ENCODE data around the gene GTPBP4. TPM values are rescaled to one million over a fixed set of nuclear protein-coding genes. Genes with fewer than 3 reads are reported as not detected.

The GTPBP4 gene
- total and polyA plus RNA-seq, 2 of the 8 experiments (the other 6 are each of a cell fraction or from before 2014, with no cell fraction given): 16.9 to 98.1 TPM

DNA sequence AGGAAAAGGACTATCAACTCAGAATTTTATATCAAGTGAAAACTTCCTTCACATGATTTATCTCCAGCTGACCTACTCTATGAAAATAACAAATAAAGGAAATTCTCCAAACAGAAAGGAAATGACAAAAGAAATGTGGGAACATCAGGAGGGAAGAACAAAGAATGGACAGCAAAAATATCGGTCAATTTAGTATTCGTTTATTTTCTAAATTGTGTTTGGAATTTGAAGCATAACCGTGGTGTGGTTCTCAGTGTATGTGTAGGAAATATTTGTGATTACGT lies 76.7 kb downstream of the GTPBP4 start:
- Histone ChIP-seq H3K79me2 (ENCODE audit: control insufficient read depth in 1 of 2, insufficient read depth in 2 of 2, low read length in 2 of 2) (peaks cover 0 to 23% of the 10 kb centered on the region in 2 experiments; a peak in 2 of 4 replicates), H3K27ac (ENCODE audit: low read depth, low read length) (no peak overlapping the region), H3K27me3 (replicated peaks in 1 of 4; ENCODE audit: control insufficient read depth in 3 of 4, extremely low read depth in 1 of 4, insufficient read depth in 3 of 4, low read length in 3 of 4) (no peaks in the 10 kb centered on the region), H4K5ac (ENCODE audit: insufficient read length, low read depth, low read length) (no peak overlapping the region), H3K4ac (replicated peaks; ENCODE audit: insufficient read length, low read depth, low read length) (no peak overlapping the region), H3K9me3 (ENCODE audit: insufficient read depth in 2 of 2, low read depth in 1 of 2, low read length in 1 of 2) (no peaks in the 10 kb centered on the region), H3K79me1 (ENCODE audit: low read depth, low read length) (peaks cover 5% of the 10 kb centered on the region; the same call in 1 of the 2 replicates), H2BK15ac (ENCODE audit: low read length) (no peak overlapping the region), H3K4me3 (ENCODE audit: extremely low read depth in 1 of 4, insufficient read depth in 2 of 4, low read depth in 3 of 4, low read length in 4 of 4) (no peak overlapping the region), H2BK5ac (ENCODE audit: low read depth, low read length) (no peak overlapping the region), H3K18ac (ENCODE audit: extremely low read depth, low read length) (no peak overlapping the region), H3K4me1 (replicated peaks in 1 of 4; ENCODE audit: control insufficient read depth in 3 of 4, insufficient read depth in 4 of 4, low read length in 3 of 4) (no peaks in the 10 kb centered on the region), H3K36me3 (ENCODE audit: control insufficient read depth in 2 of 4, insufficient read depth in 4 of 4, low read length in 3 of 4) (no peaks in the 10 kb centered on the region), H3K23ac (ENCODE audit: insufficient read length) (no peak overlapping the region), H2AK5ac (ENCODE audit: low read depth, low read length) (no peak overlapping the region), H3K9ac (replicated peaks in 1 of 4; ENCODE audit: extremely low read depth in 1 of 4, low read depth in 3 of 4, low read length in 3 of 4) (no peak overlapping the region), H3K23me2 (ENCODE audit: low read depth, low read length) (no peaks in the 10 kb centered on the region), H4K20me1 (replicated peaks in 1 of 2; ENCODE audit: control insufficient read depth in 1 of 2, insufficient read depth in 2 of 2, low read length in 2 of 2) (peaks cover 1 to 3% of the 10 kb centered on the region in 2 experiments), H2BK120ac (replicated peaks; ENCODE audit: low read depth, low read length) (no peak overlapping the region), H3K56ac (replicated peaks; ENCODE audit: insufficient read length, low read depth, low read length) (no peak overlapping the region), H2AFZ (ENCODE audit: low read length) (no peak overlapping the region), H3K4me2 (ENCODE audit: insufficient read depth in 1 of 2, low read depth in 2 of 2, low read length in 2 of 2) (no peak overlapping the region), H3K14ac (ENCODE audit: insufficient read length) (no peak overlapping the region), H2BK12ac (ENCODE audit: low read depth, low read length) (no peak overlapping the region), H4K8ac (ENCODE audit: extremely low read depth, insufficient read depth, low read length) (no peak overlapping the region), H2BK20ac (ENCODE audit: low read length) (no peak overlapping the region), H4K91ac (replicated peaks; ENCODE audit: insufficient read length, low read length) (no peak overlapping the region)
- ChIA-PET POLR2A (ENCODE audit: partially characterized antibody) (interaction anchor here (1.5 kb wide), 1 partner anchor 15 kb away, joined by 4 read pairs; the partner anchor contains the start of gene IDI1), CTCF (ENCODE audit: partially characterized antibody) (interaction anchor here (2.8 kb wide), 1 partner anchor 9 kb away, joined by 13 read pairs; no protein-coding TSS in a partner anchor)
- WGBS, 2 experiments (ENCODE audit: extremely low coverage in 1 of 2, insufficient coverage in 1 of 2, insufficient read length in 1 of 2, insufficient replicate concordance in 2 of 2, low coverage in 1 of 2, low lambda C conversion rate in 2 of 2, missing lambda C conversion rate in 1 of 2): 96 to 100% methylated on average over 2 to 4 of the region's 4 CpGs
- no peak for FAIRE-seq
- DNase-seq (ENCODE audit: low read depth in 1 of 2, low spot score in 2 of 2): no peak
- TF ChIP-seq SAP30 (IDR thresholded peaks at IDR 0.05; ENCODE audit: insufficient read depth, insufficient replicate concordance, low read length): no peak
- no peak for TF ChIP-seq BRCA1 (IDR thresholded peaks at IDR 0.05; ENCODE audit: low read depth, low read length)
- no peak for TF ChIP-seq TEAD4 (IDR thresholded peaks at IDR 0.05; ENCODE audit: low read depth, low read length)
- TF ChIP-seq POLR2AphosphoS5 (IDR thresholded peaks at IDR 0.05; ENCODE audit: low read depth, low read length): no peak
- no peak for TF ChIP-seq TAF1 (IDR thresholded peaks at IDR 0.05; ENCODE audit: low read depth, low read length)
- no peak for TF ChIP-seq SP4 (IDR thresholded peaks at IDR 0.05; ENCODE audit: low read length)
- TF ChIP-seq SP2 (IDR thresholded peaks at IDR 0.05; ENCODE audit: low read length): no peak
- TF ChIP-seq MAFK (IDR thresholded peaks at IDR 0.05; ENCODE audit: low read depth, low read length): no peak

Measured in H1 (cell line).